PFSK-1 (cell line): ENCODE results near the gene ALG2.

ENCODE experiments used
- FOXP2 ChIP-seq: optimal IDR thresholded peaks from 2 replicates; pipeline ENCODE3; 2011; ENCODE audit warnings: borderline replicate concordance, control low read depth, inconsistent platforms; ENCODE audit not compliant: insufficient read depth; ENCODE audit errors: extremely low read length, extremely low read depth
- POLR2AphosphoS5 ChIP-seq: IDR thresholded peaks from 2 replicates; pipeline ENCODE4 v1.6.1; 2012; ENCODE audit warnings: low read depth, mild to moderate bottlenecking, control low read depth, low read length, moderate library complexity
- SIN3A ChIP-seq: IDR thresholded peaks from 2 replicates; pipeline ENCODE4 v1.6.1; 2012; ENCODE audit warnings: mild to moderate bottlenecking, low read length, moderate library complexity, borderline replicate concordance; ENCODE audit not compliant: insufficient read depth
- TAF1 ChIP-seq: IDR thresholded peaks from 2 replicates; pipeline ENCODE4 v1.6.1; 2012; ENCODE audit warnings: low read length, control low read depth, borderline replicate concordance; ENCODE audit not compliant: insufficient read depth
- TF ChIP-seq, protein P1 (sequence below), 2 experiments: IDR thresholded peaks; 2 replicates each; pipeline versions ENCODE4 v1.6.1 to v1.8.0; 2011 to 2012; ENCODE audit warnings: low read depth in 2 of 2, low read length in 2 of 2, control low read depth in 1 of 2, inconsistent platforms in 1 of 2, mild to moderate bottlenecking in 1 of 2, moderate library complexity in 1 of 2; ENCODE audit not compliant: insufficient read depth in 1 of 2

The ALG2 gene

DNA sequence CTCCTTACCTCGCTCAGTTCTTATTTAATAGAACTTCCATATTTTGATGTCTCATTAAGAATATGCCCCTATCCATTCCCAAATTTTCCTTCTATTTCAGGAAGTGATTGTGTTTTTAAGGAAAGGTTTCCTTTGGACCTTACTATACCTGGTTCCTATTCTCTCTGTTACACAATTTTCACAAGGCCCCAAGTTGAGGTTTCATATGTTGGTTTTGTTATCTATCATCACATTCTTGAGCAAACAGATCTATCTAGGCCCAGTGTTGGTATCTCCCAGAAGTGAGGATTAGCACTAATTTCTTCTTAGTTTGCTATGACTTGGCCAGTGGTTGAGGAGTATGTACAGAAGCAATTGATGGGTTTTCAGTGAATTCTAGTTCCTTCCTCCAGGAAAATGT lies 41.5 kb downstream of the ALG2 start:
- TF ChIP-seq FOXP2: no peak
- no peak for TF ChIP-seq TAF1
- no peak for TF ChIP-seq POLR2AphosphoS5
- no peak for TF ChIP-seq SIN3A
- TF ChIP-seq, protein P1, sequence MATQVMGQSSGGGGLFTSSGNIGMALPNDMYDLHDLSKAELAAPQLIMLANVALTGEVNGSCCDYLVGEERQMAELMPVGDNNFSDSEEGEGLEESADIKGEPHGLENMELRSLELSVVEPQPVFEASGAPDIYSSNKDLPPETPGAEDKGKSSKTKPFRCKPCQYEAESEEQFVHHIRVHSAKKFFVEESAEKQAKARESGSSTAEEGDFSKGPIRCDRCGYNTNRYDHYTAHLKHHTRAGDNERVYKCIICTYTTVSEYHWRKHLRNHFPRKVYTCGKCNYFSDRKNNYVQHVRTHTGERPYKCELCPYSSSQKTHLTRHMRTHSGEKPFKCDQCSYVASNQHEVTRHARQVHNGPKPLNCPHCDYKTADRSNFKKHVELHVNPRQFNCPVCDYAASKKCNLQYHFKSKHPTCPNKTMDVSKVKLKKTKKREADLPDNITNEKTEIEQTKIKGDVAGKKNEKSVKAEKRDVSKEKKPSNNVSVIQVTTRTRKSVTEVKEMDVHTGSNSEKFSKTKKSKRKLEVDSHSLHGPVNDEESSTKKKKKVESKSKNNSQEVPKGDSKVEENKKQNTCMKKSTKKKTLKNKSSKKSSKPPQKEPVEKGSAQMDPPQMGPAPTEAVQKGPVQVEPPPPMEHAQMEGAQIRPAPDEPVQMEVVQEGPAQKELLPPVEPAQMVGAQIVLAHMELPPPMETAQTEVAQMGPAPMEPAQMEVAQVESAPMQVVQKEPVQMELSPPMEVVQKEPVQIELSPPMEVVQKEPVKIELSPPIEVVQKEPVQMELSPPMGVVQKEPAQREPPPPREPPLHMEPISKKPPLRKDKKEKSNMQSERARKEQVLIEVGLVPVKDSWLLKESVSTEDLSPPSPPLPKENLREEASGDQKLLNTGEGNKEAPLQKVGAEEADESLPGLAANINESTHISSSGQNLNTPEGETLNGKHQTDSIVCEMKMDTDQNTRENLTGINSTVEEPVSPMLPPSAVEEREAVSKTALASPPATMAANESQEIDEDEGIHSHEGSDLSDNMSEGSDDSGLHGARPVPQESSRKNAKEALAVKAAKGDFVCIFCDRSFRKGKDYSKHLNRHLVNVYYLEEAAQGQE (IDR thresholded peaks at IDR 0.05; ENCODE audit: insufficient read depth in 1 of 2, low read depth in 2 of 2, low read length in 2 of 2): no peak

DNA sequence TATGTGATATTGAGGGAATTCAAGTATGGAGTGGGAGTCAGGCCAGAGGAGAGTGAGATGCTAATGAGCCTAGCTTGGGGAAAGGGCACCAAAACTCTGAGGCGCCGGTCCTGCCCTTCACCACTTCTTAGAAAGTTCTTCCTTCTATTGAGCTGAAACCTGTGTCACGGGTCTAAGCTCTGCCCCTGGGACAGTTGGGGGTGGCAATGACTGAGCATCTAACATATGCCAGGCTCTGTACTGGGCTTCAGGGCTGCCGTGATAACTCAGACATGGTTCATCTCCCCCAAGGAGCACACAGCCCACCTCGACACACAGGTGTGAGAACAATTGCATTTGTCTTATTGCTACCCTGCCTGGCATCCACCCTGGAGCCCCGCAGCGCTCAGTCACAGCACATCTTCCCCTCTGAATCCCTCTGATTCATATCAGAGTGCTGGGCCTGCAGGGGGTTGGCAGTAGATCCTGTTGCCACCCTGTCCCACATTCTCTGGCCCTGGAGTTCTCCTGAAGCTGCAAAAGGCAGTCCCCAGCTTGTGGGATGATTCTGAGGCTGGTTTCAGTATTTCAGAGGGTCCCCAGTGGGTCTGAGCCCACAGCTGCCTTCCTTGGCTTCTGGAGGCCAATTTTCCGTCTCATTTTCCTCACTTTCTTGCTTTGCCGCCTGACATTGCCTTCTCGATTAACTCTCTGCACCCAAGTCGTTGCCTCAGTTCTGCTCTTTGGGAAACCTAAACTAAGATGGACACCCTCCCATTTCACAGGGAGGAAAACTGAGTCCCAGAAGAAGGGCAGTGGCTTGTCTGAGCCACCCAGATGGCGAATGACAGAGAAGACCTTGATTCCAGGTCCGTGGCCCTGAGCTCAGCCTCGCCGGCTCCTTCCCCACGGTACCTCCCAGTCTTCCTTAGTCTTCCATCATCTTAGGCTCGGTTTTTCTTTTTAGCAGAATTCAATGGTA lies 42.5 kb downstream of the ALG2 start:
- TF ChIP-seq, protein P1 (IDR thresholded peaks at IDR 0.05; ENCODE audit: insufficient read depth in 1 of 2, low read depth in 2 of 2, low read length in 2 of 2): no peak
- TF ChIP-seq FOXP2 (no peak), TAF1 (no peak), POLR2AphosphoS5 (no peak), SIN3A (no peak)

DNA sequence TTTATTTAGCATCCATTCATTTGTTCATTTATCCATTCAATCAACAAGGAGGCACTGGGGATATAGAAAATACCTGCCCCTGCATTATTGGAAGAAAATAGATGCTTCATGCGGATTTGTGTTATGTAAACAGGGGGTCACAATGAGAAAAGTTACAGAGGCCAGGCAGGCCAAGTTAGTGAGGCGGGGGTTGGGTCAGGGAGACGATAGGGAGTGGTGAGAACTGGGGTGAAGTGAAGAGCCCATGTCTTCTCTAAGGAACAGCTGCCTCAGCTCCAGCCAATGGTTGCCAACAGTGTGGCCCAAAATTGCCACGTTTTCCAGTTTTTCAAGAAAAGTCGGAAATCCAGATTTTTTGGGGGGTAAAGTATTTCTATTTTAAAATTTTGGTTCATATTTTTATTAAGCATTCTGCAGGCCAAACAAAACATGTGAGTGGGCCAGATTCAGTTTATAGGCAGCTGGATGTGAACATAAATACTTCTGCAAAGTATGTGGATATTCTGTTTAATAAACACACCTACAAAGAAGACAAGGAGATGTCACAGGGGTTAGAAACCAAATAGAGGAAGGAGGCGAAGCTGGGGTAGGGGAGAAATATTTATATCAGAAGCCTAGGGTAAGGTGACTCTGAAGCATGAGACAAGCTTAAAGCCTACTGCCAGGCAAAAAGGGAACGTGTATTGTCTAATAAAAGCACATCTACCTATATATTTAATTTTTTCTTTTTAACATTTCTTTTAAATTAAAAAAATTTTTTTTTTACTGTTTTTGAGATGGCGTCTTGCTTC lies 44.0 kb downstream of the ALG2 start:
- TF ChIP-seq SIN3A (no peak), POLR2AphosphoS5 (no peak), TAF1 (no peak), FOXP2 (no peak)
- TF ChIP-seq, protein P1 (IDR thresholded peaks at IDR 0.05; ENCODE audit: insufficient read depth in 1 of 2, low read depth in 2 of 2, low read length in 2 of 2): no peak

DNA sequence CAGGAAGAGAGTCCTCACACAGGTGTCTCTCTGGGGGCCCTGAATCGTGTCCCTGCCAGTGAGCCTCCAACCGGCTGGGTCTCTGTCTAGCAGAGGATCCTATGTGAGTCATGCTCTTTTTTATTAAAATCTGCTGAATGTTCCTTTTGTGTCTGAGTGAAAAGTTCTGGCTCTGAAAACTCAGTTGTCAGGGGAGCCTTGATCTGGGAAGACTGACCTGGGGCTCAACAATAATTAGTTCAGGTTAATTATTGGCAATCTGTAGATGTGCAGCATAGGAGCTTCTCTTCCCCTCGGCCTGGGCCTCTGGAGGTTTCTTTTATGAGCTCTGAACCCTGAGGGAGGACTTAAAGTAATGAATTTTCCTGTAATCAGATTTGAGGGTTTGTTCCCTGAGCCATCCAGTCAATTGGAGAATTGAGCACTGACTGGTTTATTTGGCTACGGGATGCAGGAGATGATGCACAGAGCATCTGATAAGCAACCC lies 45.2 kb downstream of the ALG2 start:
- TF ChIP-seq POLR2AphosphoS5 (no peak), TAF1 (no peak), FOXP2 (no peak), SIN3A (no peak)
- TF ChIP-seq, protein P1 (IDR thresholded peaks at IDR 0.05; ENCODE audit: insufficient read depth in 1 of 2, low read depth in 2 of 2, low read length in 2 of 2): no peak
